Measurements from ENCODE around the gene ADNP. TPM values are rescaled to one million over a fixed set of nuclear protein-coding genes. Genes with fewer than 3 reads are reported as not detected.

ADNP gene
- total RNA-seq, 1 donor from 2014 or later, result 92.7 TPM

GRCh38 chr20:50932691-50933280 lies 1.5 kb upstream of the ADNP start:
- TF ChIP-seq, protein P1, sequence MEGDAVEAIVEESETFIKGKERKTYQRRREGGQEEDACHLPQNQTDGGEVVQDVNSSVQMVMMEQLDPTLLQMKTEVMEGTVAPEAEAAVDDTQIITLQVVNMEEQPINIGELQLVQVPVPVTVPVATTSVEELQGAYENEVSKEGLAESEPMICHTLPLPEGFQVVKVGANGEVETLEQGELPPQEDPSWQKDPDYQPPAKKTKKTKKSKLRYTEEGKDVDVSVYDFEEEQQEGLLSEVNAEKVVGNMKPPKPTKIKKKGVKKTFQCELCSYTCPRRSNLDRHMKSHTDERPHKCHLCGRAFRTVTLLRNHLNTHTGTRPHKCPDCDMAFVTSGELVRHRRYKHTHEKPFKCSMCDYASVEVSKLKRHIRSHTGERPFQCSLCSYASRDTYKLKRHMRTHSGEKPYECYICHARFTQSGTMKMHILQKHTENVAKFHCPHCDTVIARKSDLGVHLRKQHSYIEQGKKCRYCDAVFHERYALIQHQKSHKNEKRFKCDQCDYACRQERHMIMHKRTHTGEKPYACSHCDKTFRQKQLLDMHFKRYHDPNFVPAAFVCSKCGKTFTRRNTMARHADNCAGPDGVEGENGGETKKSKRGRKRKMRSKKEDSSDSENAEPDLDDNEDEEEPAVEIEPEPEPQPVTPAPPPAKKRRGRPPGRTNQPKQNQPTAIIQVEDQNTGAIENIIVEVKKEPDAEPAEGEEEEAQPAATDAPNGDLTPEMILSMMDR (IDR thresholded peaks at IDR 0.05; ENCODE audit: unreplicated experiment), result no peak
- DNase-seq (ENCODE audit: low spot score), result no peak
- Mint-ChIP-seq H3K27me3 (ENCODE audit: unreplicated experiment) (peaks cover 6% of the 10 kb centered on the region), H3K4me3 (ENCODE audit: unreplicated experiment) (peak overlapping the region; percentile 28), H3K4me1 (ENCODE audit: unreplicated experiment) (peaks cover 22% of the 10 kb centered on the region), H3K9me3 (ENCODE audit: unreplicated experiment) (no peaks in the 10 kb centered on the region), H3K36me3 (ENCODE audit: low read depth, unreplicated experiment) (peaks cover 29% of the 10 kb centered on the region), H3K27ac (ENCODE audit: unreplicated experiment) (peak overlapping the region; percentile 24)

GRCh38 chr20:50932016-50932485 lies 814 bp upstream of the ADNP start:
- Mint-ChIP-seq H3K27me3 (ENCODE audit: unreplicated experiment) (peaks cover 6% of the 10 kb centered on the region), H3K9me3 (ENCODE audit: unreplicated experiment) (no peaks in the 10 kb centered on the region), H3K4me3 (ENCODE audit: unreplicated experiment) (peak overlapping the region; percentile 75), H3K4me1 (ENCODE audit: unreplicated experiment) (peaks cover 27% of the 10 kb centered on the region), H3K27ac (ENCODE audit: unreplicated experiment) (peak overlapping the region; percentile 32), H3K36me3 (ENCODE audit: low read depth, unreplicated experiment) (peaks cover 29% of the 10 kb centered on the region)
- TF ChIP-seq, protein P1 (IDR thresholded peaks at IDR 0.05; ENCODE audit: unreplicated experiment), result no peak
- DNase-seq (ENCODE audit: low spot score), result no peak

- H3K4me1 Mint-ChIP-seq (ENCODE audit: unreplicated experiment), result peaks cover 28% of the 10 kb centered on the region
- no peak for DNase-seq (ENCODE audit: low spot score)
- no peaks in the 10 kb centered on the region for H3K9me3 Mint-ChIP-seq (ENCODE audit: unreplicated experiment)
- H3K36me3 Mint-ChIP-seq (ENCODE audit: low read depth, unreplicated experiment), result peaks cover 21% of the 10 kb centered on the region
- H3K4me3 Mint-ChIP-seq (ENCODE audit: unreplicated experiment), result peak overlapping the region; percentile 80
- H3K27me3 Mint-ChIP-seq (ENCODE audit: unreplicated experiment), result peaks cover 6% of the 10 kb centered on the region
- TF ChIP-seq, protein P1 (IDR thresholded peaks at IDR 0.05; ENCODE audit: unreplicated experiment), result no peak
- no peak overlapping the region for H3K27ac Mint-ChIP-seq (ENCODE audit: unreplicated experiment)
Measured at GRCh38 chr20:50930976-50931305, 296 bp downstream of the ADNP start.

- peaks cover 18% of the 10 kb centered on the region for H3K36me3 Mint-ChIP-seq (ENCODE audit: low read depth, unreplicated experiment)
- no peaks in the 10 kb centered on the region for H3K9me3 Mint-ChIP-seq (ENCODE audit: unreplicated experiment)
- peaks cover 28% of the 10 kb centered on the region for H3K4me1 Mint-ChIP-seq (ENCODE audit: unreplicated experiment)
- TF ChIP-seq, protein P1 (IDR thresholded peaks at IDR 0.05; ENCODE audit: unreplicated experiment), result no peak
- H3K27me3 Mint-ChIP-seq (ENCODE audit: unreplicated experiment), result peaks cover 6% of the 10 kb centered on the region
- H3K27ac Mint-ChIP-seq (ENCODE audit: unreplicated experiment), result peak overlapping the region; percentile 99
- peak overlapping the region; percentile 100 for H3K4me3 Mint-ChIP-seq (ENCODE audit: unreplicated experiment)
- peak; percentile 39 for DNase-seq (ENCODE audit: low spot score)
Measured at GRCh38 chr20:50930139-50930975, 880 bp downstream of the ADNP start.
